GM23338 (cell line): ENCODE results near the gene TLR6. TPM values are rescaled to one million over a fixed set of nuclear protein-coding genes. Genes with fewer than 3 reads are reported as not detected.

Experiments used
- ATAC-seq: fragments of 200-7000 bp; cut with Tn5 transposase; 3 replicates; pipeline ENCODE4 v1.9.1; 2020
- DNase-seq: peaks from one replicate; pipeline ENCODE4 v3.0.0-alpha.2; 2015; ENCODE audit warnings: low spot score
- H2AFZ ChIP-seq: fragments of 200-600 bp; sonication (generic); 2 replicates; pipeline ENCODE4 v1.8.0; 2016; ENCODE audit warnings: antibody characterized with exemption, mild to moderate bottlenecking, moderate library complexity
- H3F3A ChIP-seq: fragments of 200-600 bp; sonication (generic); replicated peaks from 2 replicates; pipeline ENCODE4 v1.8.0; 2017; ENCODE audit warnings: antibody characterized with exemption, mixed run types, low read depth
- H3K27ac ChIP-seq: fragments of 200-600 bp; sonication (generic); 2 replicates; pipeline ENCODE4 v1.6.1; 2016; ENCODE audit warnings: low read depth
- H3K27me3 ChIP-seq: fragments of 200-600 bp; sonication (generic); 2 replicates; pipeline ENCODE4 v1.8.0; 2016; ENCODE audit warnings: mild to moderate bottlenecking, mixed run types, moderate library complexity; ENCODE audit not compliant: insufficient read depth
- H3K36me3 ChIP-seq: fragments of 200-600 bp; sonication (generic); 2 replicates; pipeline ENCODE4 v1.8.0; 2016; ENCODE audit warnings: mild to moderate bottlenecking; ENCODE audit not compliant: insufficient read depth
- H3K4me1 ChIP-seq: fragments of 200-600 bp; sonication (generic); 2 replicates; pipeline ENCODE4 v1.8.0; 2016; ENCODE audit warnings: mild to moderate bottlenecking, moderate library complexity; ENCODE audit not compliant: insufficient read depth
- H3K4me2 ChIP-seq: fragments of 200-600 bp; sonication (generic); 2 replicates; pipeline ENCODE4 v1.7.1; 2017; ENCODE audit warnings: mixed run types
- H3K4me3 ChIP-seq: fragments of 200-600 bp; sonication (generic); 2 replicates; pipeline ENCODE4 v1.6.1; 2016; ENCODE audit warnings: mixed run types
- H3K79me2 ChIP-seq: fragments of 200-600 bp; sonication (generic); replicated peaks from 2 replicates; pipeline ENCODE4 v1.8.0; 2017; ENCODE audit warnings: mild to moderate bottlenecking; ENCODE audit not compliant: insufficient read depth
- H3K9me2 ChIP-seq: fragments of 200-600 bp; sonication (generic); 2 replicates; pipeline ENCODE4 v1.8.0; 2017; ENCODE audit not compliant: insufficient read depth
- H4K20me1 ChIP-seq: fragments of 200-600 bp; sonication (generic); replicated peaks from 2 replicates; pipeline ENCODE4 v1.8.0; 2017; ENCODE audit warnings: mild to moderate bottlenecking; ENCODE audit not compliant: insufficient read depth
- H3K27ac Mint-ChIP-seq: 2 replicates; pipeline ENCODE4 v1.8.0; 2020; ENCODE audit warnings: inconsistent platforms, mild to moderate bottlenecking, moderate library complexity, mixed read lengths
- H3K27me3 Mint-ChIP-seq: 3 replicates; pipeline ENCODE4 v1.8.0; 2022; ENCODE audit warnings: low read depth, mild to moderate bottlenecking, moderate library complexity, mixed read lengths, inconsistent platforms; ENCODE audit not compliant: insufficient read depth, poor library complexity
- H3K36me3 Mint-ChIP-seq: 3 replicates; pipeline ENCODE4 v1.8.0; 2021; ENCODE audit warnings: low read depth, mild to moderate bottlenecking, inconsistent platforms, moderate library complexity, mixed read lengths
- H3K4me1 Mint-ChIP-seq: 3 replicates; pipeline ENCODE4 v1.8.0; 2020; ENCODE audit warnings: mild to moderate bottlenecking, inconsistent platforms, mixed read lengths
- H3K4me3 Mint-ChIP-seq: 3 replicates; pipeline ENCODE4 v1.8.0; 2021; ENCODE audit warnings: moderate library complexity, mild to moderate bottlenecking, inconsistent platforms, mixed read lengths
- H3K9me3 Mint-ChIP-seq: 3 replicates; pipeline ENCODE4 v1.8.0; 2020; ENCODE audit warnings: moderate library complexity, mild to moderate bottlenecking, inconsistent platforms, mixed read lengths
- CREB1 ChIP-seq: fragments of 250-450 bp; sonication (Bioruptor Pico); IDR thresholded peaks from 2 replicates; pipeline ENCODE4 v1.5.0; 2020; ENCODE audit warnings: low read depth, mild to moderate bottlenecking, moderate library complexity
- CTCF ChIP-seq, 2 experiments: fragments of 200-600 bp in 1 of 2; sonication (generic) in 1 of 2; conservative IDR thresholded peaks; 2 replicates each; pipeline versions ENCODE4 v1.5.1 to v1.6.1; 2016 to 2017; ENCODE audit warnings: antibody characterized with exemption in 2 of 2, low read depth in 2 of 2, mild to moderate bottlenecking in 2 of 2, moderate library complexity in 1 of 2
- ETS1 ChIP-seq: IDR thresholded peaks from 2 replicates; pipeline ENCODE4 v1.6.1; 2016; ENCODE audit warnings: antibody characterized with exemption
- JUNB ChIP-seq: IDR thresholded peaks from one replicate; pipeline ENCODE4 v1.6.1; 2016; ENCODE audit warnings: antibody characterized with exemption; ENCODE audit not compliant: unreplicated experiment
- POLR2AphosphoS5 ChIP-seq: IDR thresholded peaks from 2 replicates; pipeline ENCODE4 v1.6.1; 2016; ENCODE audit warnings: antibody characterized with exemption, low read depth
- REST ChIP-seq: IDR thresholded peaks from one replicate; pipeline ENCODE4 v1.6.1; 2018; ENCODE audit warnings: antibody characterized with exemption; ENCODE audit not compliant: unreplicated experiment
- STAT1 ChIP-seq: IDR thresholded peaks from one replicate; pipeline ENCODE4 v1.6.1; 2016; ENCODE audit warnings: antibody characterized with exemption; ENCODE audit not compliant: unreplicated experiment
- ZNF114 ChIP-seq: fragments of 250-450 bp; sonication (Bioruptor Pico); IDR thresholded peaks from 2 replicates; pipeline ENCODE4 v1.5.0; 2020; ENCODE audit warnings: mild to moderate bottlenecking, moderate library complexity
- ZNF331 ChIP-seq: fragments of 250-450 bp; sonication (Bioruptor Pico); IDR thresholded peaks from 2 replicates; pipeline ENCODE4 v1.5.0; 2020; ENCODE audit warnings: low read depth, mild to moderate bottlenecking, moderate library complexity
- polyA plus RNA-seq: library from polyadenylated mRNA; unstranded; fragments of >200 nt; fragmentation: Nextera tagmentation; extraction: Ambion mirVana; gene quantifications from 2 replicates; pipeline ENCODE4 v1.2.1, GENCODE V29; 2016
- total RNA-seq: library from RNA; depleted of rRNA; stranded (reverse); fragments of >200 nt; shearing (Covaris generic); gene quantifications from 2 replicates; pipeline ENCODE4 v1.2.3, GENCODE V29; 2014

TLR6 gene
- total and polyA plus RNA-seq, 2 experiments from 2014 or later = 0.14 TPM; not detected in 1

GRCh38 chr4:38832206-38832605 is 24.4 kb downstream of the TLR6 start:
- no peak overlapping the region for H3K27ac Mint-ChIP-seq
- DNase-seq = no peak
- H3K4me3 ChIP-seq = no peak overlapping the region
- no peak for TF ChIP-seq ZNF331 (CRISPR knock-in tag)
- no peak for TF ChIP-seq CTCF (conservative IDR thresholded peaks at IDR 0.05; ENCODE audit: low read depth in 2 of 2)
- no peak for TF ChIP-seq CREB1 (CRISPR knock-in tag)
- TF ChIP-seq STAT1 = no peak
- TF ChIP-seq ETS1 = no peak
- no peak for TF ChIP-seq REST
- TF ChIP-seq ZNF114 (CRISPR knock-in tag) = no peak
- no peak for TF ChIP-seq JUNB
- no peak for TF ChIP-seq POLR2AphosphoS5
- H3K79me2 ChIP-seq = no peaks in the 10 kb centered on the region
- no peak for ATAC-seq
- H3K27ac ChIP-seq = no peak overlapping the region
- H4K20me1 ChIP-seq = no peaks in the 10 kb centered on the region
- no peak overlapping the region for H3K4me3 Mint-ChIP-seq
- no peak overlapping the region for H2AFZ ChIP-seq
- no peaks in the 10 kb centered on the region for H3K27me3 ChIP-seq
- H3K27me3 Mint-ChIP-seq = no peaks in the 10 kb centered on the region
- H3K36me3 Mint-ChIP-seq = no peaks in the 10 kb centered on the region
- no peaks in the 10 kb centered on the region for H3K4me1 ChIP-seq
- no peaks in the 10 kb centered on the region for H3K9me2 ChIP-seq
- no peaks in the 10 kb centered on the region for H3K36me3 ChIP-seq
- H3K4me1 Mint-ChIP-seq = no peaks in the 10 kb centered on the region
- H3F3A ChIP-seq = no peaks in the 10 kb centered on the region
- no peak overlapping the region for H3K4me2 ChIP-seq
- peaks cover 4% of the 10 kb centered on the region; the same call in 2 of the 3 replicates for H3K9me3 Mint-ChIP-seq

- ATAC-seq (no peak), DNase-seq (no peak)
- no peaks in the 10 kb centered on the region for H3K4me1 Mint-ChIP-seq
- no peaks in the 10 kb centered on the region for H3K4me1 ChIP-seq
- no peak overlapping the region for H2AFZ ChIP-seq
- peaks cover 4% of the 10 kb centered on the region; the same call in 2 of the 3 replicates for H3K9me3 Mint-ChIP-seq
- no peaks in the 10 kb centered on the region for H3K27me3 Mint-ChIP-seq
- no peak overlapping the region for H3K27ac Mint-ChIP-seq
- no peak overlapping the region for H3K27ac ChIP-seq
- H3F3A ChIP-seq = no peaks in the 10 kb centered on the region
- H3K4me3 Mint-ChIP-seq = no peak overlapping the region
- no peak overlapping the region for H3K4me3 ChIP-seq
- no peaks in the 10 kb centered on the region for H4K20me1 ChIP-seq
- H3K79me2 ChIP-seq = no peaks in the 10 kb centered on the region
- no peaks in the 10 kb centered on the region for H3K9me2 ChIP-seq
- no peaks in the 10 kb centered on the region for H3K36me3 ChIP-seq
- H3K36me3 Mint-ChIP-seq = no peaks in the 10 kb centered on the region
- no peaks in the 10 kb centered on the region for H3K27me3 ChIP-seq
- H3K4me2 ChIP-seq = no peak overlapping the region
- TF ChIP-seq ETS1 (no peak), CTCF (conservative IDR thresholded peaks at IDR 0.05; ENCODE audit: low read depth in 2 of 2) (no peak)
Observed at GRCh38 chr4:38831653-38832052, 25.0 kb downstream of the TLR6 start.
